Muscle of leg (tissue), 11 donors: Measurements from ENCODE around the gene MMP24. TPM values are rescaled to one million over a fixed set of nuclear protein-coding genes. Genes with fewer than 3 reads are reported as not detected.
A peak's percentile ranks its signal among the peaks of the same experiment; 100 is the strongest.
"Not testable (repeated sequence)": the region's sequence is repeated elsewhere in the genome, so short reads cannot be mapped to it uniquely, and the experiment has no call there.

Source experiments
- DNase-seq: peaks from one replicate; pipeline ENCODE4 v3.0.0; 2013
- H3K27ac ChIP-seq: one replicate; pipeline ENCODE4 v1.5.1; 2013; ENCODE audit warnings: mild to moderate bottlenecking, low read length, control low read depth
- H3K27me3 ChIP-seq: one replicate; pipeline ENCODE4 v1.6.1; 2013; ENCODE audit warnings: low read length; ENCODE audit not compliant: control insufficient read depth, insufficient read depth
- H3K36me3 ChIP-seq: one replicate; pipeline ENCODE4 v1.6.1; 2013; ENCODE audit warnings: low read length; ENCODE audit not compliant: control insufficient read depth, insufficient read depth
- H3K4me1 ChIP-seq: one replicate; pipeline ENCODE4 v1.6.1; 2013; ENCODE audit warnings: low read length; ENCODE audit not compliant: control insufficient read depth, insufficient read depth
- H3K4me3 ChIP-seq: one replicate; pipeline ENCODE4 v1.5.1; 2013; ENCODE audit warnings: low read length, control low read depth
- H3K9me3 ChIP-seq: replicated peaks from 2 replicates; pipeline ENCODE4 v1.6.1; 2013; ENCODE audit warnings: low read depth, low read length; ENCODE audit not compliant: control insufficient read depth
- WGBS: methylation state at CpG from one replicate; pipeline ENCODE4 v1.1.5; 2013; ENCODE audit warnings: missing lambda C conversion rate; ENCODE audit not compliant: insufficient coverage; 5-methylcytosine and 5-hydroxymethylcytosine counted together
- polyA plus RNA-seq, 8 donors: library from polyadenylated mRNA; unstranded; fragments of 120-200 nt; gene quantifications; one replicate each; pipeline versions ENCODE4 v1.2.1 to v1.2.3, GENCODE V29; 2013; ENCODE audit warnings: inconsistent platforms in 1 of 8, low replicate concordance in 1 of 8; ENCODE audit not compliant: insufficient read length in 8 of 8, insufficient read depth in 1 of 8
- total RNA-seq: library from RNA; stranded (reverse); fragments of 120-200 nt; gene quantifications from one replicate; pipeline ENCODE4 v1.2.4, GENCODE V29; 2013

MMP24 gene
- total and polyA plus RNA-seq, 9 donors = 0.27 to 0.61 (median 0.36) TPM

DNA sequence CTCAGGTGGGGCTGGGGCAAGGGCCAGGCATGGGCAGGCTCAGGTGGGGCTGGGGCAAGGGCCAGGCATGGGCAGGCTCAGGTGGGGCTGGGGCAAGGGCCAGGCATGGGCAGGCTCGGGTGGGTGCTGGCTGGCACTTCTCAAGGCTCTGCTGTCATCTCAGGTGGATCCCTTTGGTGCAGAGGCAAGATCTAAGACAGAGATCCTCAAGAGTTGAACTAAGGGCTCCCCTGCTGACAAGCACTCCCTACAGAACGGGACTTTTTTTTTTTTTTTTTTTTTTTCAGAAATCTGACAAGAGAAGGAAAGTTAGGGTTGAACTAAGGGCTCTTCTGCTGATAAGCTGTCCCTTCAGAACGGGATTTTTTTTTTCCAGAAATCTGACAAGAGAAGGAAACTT lies 26.5 kb downstream of the MMP24 start:
- Histone ChIP-seq H3K4me1 (no peaks in the 10 kb centered on the region), H3K36me3 (no peaks in the 10 kb centered on the region), H3K9me3 (no peaks in the 10 kb centered on the region), H3K4me3 (no peak overlapping the region), H3K27ac (no peak overlapping the region), H3K27me3 (no peaks in the 10 kb centered on the region)
- no peak for DNase-seq
- 86% methylated on average over 2 of the region's 3 CpGs for WGBS

DNA sequence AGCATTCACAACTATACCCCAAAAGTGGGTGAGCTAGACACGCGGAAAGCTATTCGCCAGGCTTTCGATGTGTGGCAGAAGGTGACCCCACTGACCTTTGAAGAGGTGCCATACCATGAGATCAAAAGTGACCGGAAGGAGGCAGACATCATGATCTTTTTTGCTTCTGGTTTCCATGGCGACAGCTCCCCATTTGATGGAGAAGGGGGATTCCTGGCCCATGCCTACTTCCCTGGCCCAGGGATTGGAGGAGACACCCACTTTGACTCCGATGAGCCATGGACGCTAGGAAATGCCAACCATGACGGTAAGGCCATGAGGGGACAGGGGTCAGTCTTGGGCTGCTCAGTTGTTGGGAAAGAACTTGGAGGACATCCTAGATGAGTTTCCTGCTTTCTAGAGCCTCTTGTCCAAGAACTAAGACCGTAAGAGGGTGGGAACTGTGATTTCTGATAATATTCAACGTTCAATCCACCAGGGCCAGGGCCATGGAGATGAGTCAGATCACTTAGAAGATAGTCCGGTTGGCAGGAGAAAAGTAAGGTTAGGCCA lies 28.0 kb downstream of the MMP24 start:
- DNase-seq = no peak
- WGBS = 94% methylated on average over 11 of the region's 12 CpGs
- no peak overlapping the region for H3K4me3 ChIP-seq
- H3K4me1 ChIP-seq = no peaks in the 10 kb centered on the region
- no peaks in the 10 kb centered on the region for H3K27me3 ChIP-seq
- no peaks in the 10 kb centered on the region for H3K36me3 ChIP-seq
- H3K27ac ChIP-seq = no peak overlapping the region
- no peaks in the 10 kb centered on the region for H3K9me3 ChIP-seq

DNA sequence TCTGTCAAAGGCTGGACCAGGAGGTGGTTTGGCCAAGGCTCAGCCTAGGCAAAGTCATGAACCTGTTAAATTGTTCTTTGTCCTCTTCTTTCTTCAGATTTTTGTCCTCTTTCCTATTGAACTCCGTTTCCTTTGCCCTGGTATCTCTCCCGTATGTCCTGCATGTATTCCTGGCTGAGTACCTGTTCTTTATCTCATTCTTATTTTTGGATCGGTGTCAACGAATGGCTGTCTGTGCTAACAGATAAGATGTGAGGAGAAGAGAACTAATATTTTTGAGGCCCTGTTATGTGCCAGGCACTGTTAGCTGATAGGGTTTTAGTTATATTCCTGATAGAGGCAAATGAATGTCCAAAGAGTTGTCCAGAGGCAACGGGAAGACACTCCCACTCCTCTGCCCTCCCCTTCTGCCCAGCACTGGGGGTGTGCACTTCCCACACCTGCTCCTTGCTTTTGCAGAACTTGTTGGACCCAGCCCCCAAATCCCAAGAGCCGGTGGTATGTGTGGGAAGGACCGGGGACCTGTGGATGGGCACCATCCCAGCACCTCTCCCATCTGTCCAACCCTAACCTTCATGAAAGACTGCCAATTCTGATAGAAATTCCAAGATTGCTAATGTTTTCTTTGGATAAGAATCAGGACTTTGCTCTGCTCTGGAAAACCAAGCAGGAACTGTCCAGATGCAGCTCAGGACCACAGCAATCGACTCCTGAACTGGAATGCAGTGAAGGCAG lies 30.9 kb downstream of the MMP24 start:
- no peak overlapping the region for H3K4me3 ChIP-seq
- WGBS = 93% methylated on average over 3 of the region's 8 CpGs

DNA sequence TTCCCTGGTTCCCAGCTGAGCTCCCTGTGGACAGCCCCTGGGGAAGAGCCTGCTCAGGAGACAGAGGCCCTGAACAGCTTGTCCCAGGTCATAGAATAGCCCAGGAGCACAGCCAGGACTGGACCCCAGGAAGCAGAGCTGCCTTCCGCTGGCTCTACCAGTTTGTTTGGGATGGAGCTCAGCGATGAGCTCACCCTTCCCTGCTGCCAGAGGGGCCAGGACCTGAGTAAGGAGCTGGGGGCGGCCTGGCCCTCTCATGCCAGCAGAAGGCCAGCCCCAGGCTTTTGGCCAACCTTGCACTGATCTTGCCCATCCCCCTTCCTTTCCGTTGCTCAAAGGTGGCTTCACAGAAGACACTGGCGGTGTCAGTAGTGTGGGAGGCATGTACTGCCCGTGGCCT lies 33.9 kb downstream of the MMP24 start:
- WGBS = 66% methylated on average over 3 of the region's 6 CpGs
- Histone ChIP-seq H3K27ac (no peak overlapping the region), H3K9me3 (no peaks in the 10 kb centered on the region), H3K4me1 (peaks cover 8% of the 10 kb centered on the region), H3K36me3 (no peaks in the 10 kb centered on the region), H3K27me3 (no peaks in the 10 kb centered on the region), H3K4me3 (no peak overlapping the region)
- no peak for DNase-seq

More for the DNA sequence above, 30.9 kb downstream of the MMP24 start:
- H3K27me3 ChIP-seq = no peaks in the 10 kb centered on the region
- H3K27ac ChIP-seq = no peak overlapping the region
- no peaks in the 10 kb centered on the region for H3K9me3 ChIP-seq
- H3K4me1 ChIP-seq = no peaks in the 10 kb centered on the region
- H3K36me3 ChIP-seq = no peaks in the 10 kb centered on the region
- DNase-seq = no peak

DNA sequence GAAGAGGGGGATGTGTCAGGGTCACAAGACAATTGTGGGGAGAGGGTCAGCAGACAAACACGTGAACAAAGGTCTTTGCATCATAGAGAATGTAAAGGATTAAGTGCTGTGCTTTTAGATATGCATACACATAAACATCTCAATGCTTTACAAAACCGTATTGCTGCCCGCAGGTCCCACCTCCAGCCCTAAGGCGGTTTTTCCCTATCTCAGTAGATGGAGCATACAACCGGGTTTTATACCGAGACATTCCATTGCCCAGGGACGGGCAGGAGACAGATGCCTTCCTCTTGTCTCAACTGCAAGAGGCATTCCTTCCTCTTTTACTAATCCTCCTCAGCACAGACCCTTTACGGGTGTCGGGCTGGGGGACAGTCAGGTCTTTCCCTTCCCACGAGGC lies 35.8 kb downstream of the MMP24 start:
- not testable (repeated sequence) for H3K4me1 ChIP-seq, H3K9me3 ChIP-seq, H3K36me3 ChIP-seq, H3K27ac ChIP-seq, DNase-seq, H3K27me3 ChIP-seq, H3K4me3 ChIP-seq
- 38% methylated on average over 4 of the region's 10 CpGs for WGBS

DNA sequence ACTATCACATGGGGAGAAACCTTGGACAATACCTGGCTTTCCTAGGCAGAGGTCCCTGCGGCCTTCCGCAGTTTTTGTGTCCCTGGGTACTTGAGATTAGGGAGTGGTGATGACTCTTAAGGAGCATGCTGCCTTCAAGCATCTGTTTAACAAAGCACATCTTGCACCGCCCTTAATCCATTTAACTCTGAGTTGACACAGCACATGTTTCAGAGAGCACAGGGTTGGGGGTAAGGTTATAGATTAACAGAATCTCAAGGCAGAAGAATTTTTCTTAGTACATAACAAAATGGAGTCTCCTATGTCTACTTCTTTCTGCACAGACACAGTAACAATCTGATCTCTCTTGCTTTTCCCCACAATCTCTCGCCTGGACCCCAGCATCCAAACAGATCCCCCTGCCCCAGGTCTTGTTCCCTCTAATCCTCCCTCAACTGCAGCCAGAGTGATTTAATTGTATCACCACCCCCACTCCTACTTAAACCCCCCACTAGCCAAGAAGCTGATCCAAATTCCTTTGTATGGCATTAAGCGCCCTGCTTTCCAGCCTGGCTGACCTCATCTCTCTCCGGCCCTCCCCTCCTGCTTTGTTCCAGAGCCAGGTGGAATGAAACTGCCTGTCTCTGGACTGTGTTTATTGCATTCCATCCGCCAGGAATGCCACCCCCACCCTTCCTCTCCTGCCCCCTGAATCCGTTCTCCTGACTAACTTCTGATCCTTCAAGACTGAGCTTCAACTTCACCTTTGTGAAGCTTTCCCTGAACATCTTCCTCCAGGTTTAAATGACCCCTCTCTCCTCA lies 36.4 kb downstream of the MMP24 start:
- DNase-seq = peak; percentile 24
- not testable (repeated sequence) for H3K4me1 ChIP-seq, H3K27me3 ChIP-seq, H3K36me3 ChIP-seq, H3K4me3 ChIP-seq, H3K9me3 ChIP-seq, H3K27ac ChIP-seq
- WGBS = 21% methylated on average over 5 of the region's 8 CpGs

DNA sequence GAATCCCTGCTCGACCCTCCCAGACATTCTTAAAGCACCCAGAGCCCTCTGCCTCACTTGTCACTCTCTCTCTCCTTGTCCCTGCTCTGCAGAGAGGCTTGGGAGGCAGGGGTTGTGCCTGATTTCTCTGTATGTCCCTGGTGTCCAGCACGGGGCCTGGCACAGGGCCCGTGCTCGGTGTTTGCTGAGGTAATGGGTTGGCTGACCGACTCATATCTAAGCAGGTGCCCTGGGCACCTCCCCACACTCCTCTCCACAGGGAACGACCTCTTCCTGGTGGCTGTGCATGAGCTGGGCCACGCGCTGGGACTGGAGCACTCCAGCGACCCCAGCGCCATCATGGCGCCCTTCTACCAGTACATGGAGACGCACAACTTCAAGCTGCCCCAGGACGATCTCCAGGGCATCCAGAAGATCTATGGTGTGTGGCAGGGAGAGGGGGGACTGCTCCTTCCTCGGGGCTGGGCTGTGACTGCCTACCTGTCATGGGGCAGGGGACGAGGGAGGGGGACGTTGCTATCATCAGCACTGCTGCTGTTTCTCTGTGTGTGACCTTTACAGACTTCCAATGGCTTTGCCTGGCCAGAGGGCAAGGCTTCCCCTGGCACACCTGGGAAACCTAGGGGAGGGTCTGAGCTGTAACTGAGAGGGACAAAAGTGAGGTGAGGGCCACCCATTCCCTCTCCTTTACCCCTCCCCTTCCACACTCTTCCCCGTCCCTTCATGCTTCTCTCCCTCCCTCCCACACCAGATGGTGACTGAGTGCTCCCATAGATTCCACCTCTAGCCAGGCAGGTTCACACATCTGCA lies 37.2 kb downstream of the MMP24 start:
- Histone ChIP-seq H3K4me3 (no peak overlapping the region), H3K9me3 (no peaks in the 10 kb centered on the region), H3K27ac (no peak overlapping the region), H3K27me3 (no peaks in the 10 kb centered on the region), H3K36me3 (peaks cover 8% of the 10 kb centered on the region), H3K4me1 (peaks cover 8% of the 10 kb centered on the region)
- no peak for DNase-seq
- 67% methylated on average over 7 of the region's 17 CpGs for WGBS

DNA sequence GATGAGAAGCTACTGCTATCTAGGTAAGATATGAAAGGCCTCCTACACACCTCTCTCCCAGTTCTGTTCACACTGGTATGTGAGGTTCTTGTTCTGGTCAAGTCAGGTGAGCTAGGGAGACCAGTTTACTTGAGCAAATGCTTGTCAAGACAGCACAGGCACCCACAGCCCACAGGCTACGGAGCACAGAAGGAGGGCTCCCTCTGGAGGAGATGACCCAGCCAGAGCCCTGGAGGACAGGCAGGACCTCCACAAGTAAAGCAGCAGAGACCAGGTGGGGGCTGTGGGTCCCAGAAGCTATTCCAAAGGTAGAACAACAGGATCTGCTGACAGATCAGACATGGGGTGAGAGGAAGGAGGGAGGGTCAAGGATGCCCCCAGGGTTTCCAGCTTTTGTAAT lies 38.3 kb downstream of the MMP24 start:
- Histone ChIP-seq H3K27me3 (no peaks in the 10 kb centered on the region), H3K27ac (no peak overlapping the region), H3K36me3 (peaks cover 9% of the 10 kb centered on the region), H3K4me3 (no peak overlapping the region), H3K9me3 (no peaks in the 10 kb centered on the region), H3K4me1 (peaks cover 8% of the 10 kb centered on the region)
- DNase-seq = no peak
- WGBS = 33% methylated on average over 1 of the region's 1 CpG

DNA sequence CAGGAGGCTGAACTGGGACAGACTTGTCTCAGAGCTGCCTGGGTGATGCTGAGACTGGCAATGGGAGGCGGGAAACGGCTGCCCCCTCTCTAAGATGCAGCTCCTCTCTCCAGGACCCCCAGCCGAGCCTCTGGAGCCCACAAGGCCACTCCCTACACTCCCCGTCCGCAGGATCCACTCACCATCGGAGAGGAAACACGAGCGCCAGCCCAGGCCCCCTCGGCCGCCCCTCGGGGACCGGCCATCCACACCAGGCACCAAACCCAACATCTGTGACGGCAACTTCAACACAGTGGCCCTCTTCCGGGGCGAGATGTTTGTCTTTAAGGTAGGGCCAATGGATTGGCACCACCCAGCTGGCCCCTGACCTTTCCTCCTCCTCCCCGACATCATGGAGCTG lies 40.6 kb downstream of the MMP24 start:
- H3K9me3 ChIP-seq = no peaks in the 10 kb centered on the region
- no peak overlapping the region for H3K27ac ChIP-seq
- 84% methylated on average over 3 of the region's 16 CpGs for WGBS
- no peak for DNase-seq
- H3K36me3 ChIP-seq = peaks cover 13% of the 10 kb centered on the region
- no peaks in the 10 kb centered on the region for H3K27me3 ChIP-seq
- peaks cover 8% of the 10 kb centered on the region for H3K4me1 ChIP-seq
- H3K4me3 ChIP-seq = no peak overlapping the region
